ENCODE measurements around the gene GORASP1.

GRCh38 chr3:39104961-39105686 is 2.3 kb downstream of the GORASP1 start:
- TF ChIP-seq POLR2AphosphoS5 (IDR thresholded peaks at IDR 0.05; ENCODE audit: low read depth, low read length) (no peak), TAF1 (IDR thresholded peaks at IDR 0.05; ENCODE audit: borderline replicate concordance, low read depth, low read length) (no peak), POLR2A (IDR thresholded peaks at IDR 0.05; ENCODE audit: low read depth, low read length) (no peak)
